HEK293 (cell line): Measurements from ENCODE around the gene CCNA2.

Source experiments
- CTCF ChIA-PET: fragments of 350-600 bp; formaldehyde crosslinking; extraction: SDS; loops from one replicate; lab custom pipeline; 2021; ENCODE audit warnings: antibody characterized with exemption; lab: Yijun Ruan, JAX
- POLR2A ChIA-PET: fragments of 300-600 bp; formaldehyde crosslinking; extraction: SDS; loops from one replicate; lab custom pipeline; 2020; ENCODE audit warnings: antibody characterized with exemption, inconsistent platforms; lab: Yijun Ruan, JAX
- H3K27ac ChIP-seq: fragments of 200-500 bp; sonication (Bioruptor generic); 2 replicates; pipeline ENCODE4 v1.5.1; 2014; ENCODE audit warnings: low read depth, low read length, control low read depth, inconsistent platforms; ENCODE audit errors: extremely low read depth
- H3K36me3 ChIP-seq, 2 experiments: fragments of 200-500 bp in 1 of 2; sonication (Bioruptor generic) in 1 of 2; 1 replicate in 1 of 2; 2 replicates in 1 of 2; pipeline ENCODE4 v1.5.1; 2014 to 2017; ENCODE audit warnings: inconsistent platforms in 2 of 2, low read length in 2 of 2; ENCODE audit not compliant: control insufficient read depth in 2 of 2, insufficient read depth in 1 of 2
- H3K4me1 ChIP-seq: fragments of 200-500 bp; sonication (Bioruptor generic); 2 replicates; pipeline ENCODE4 v1.5.1; 2014; ENCODE audit warnings: mild to moderate bottlenecking, low read length, inconsistent platforms; ENCODE audit not compliant: control insufficient read depth, insufficient read depth
- H3K4me3 ChIP-seq: 2 replicates; pipeline ENCODE4 v1.5.1; 2011; ENCODE audit warnings: low read depth, mild to moderate bottlenecking, control low read depth, low read length, moderate library complexity
- H3K9me3 ChIP-seq: fragments of 200-500 bp; sonication (Bioruptor generic); 2 replicates; pipeline ENCODE4 v1.5.1; 2014; ENCODE audit warnings: low read depth, low read length, inconsistent platforms; ENCODE audit not compliant: control insufficient read depth, insufficient read depth
- AEBP2 ChIP-seq: fragments of 450-650 bp; formaldehyde crosslinking; IDR thresholded peaks from 2 replicates; pipeline ENCODE4 v1.5.1; 2016; ENCODE audit warnings: missing biosample characterization, missing genetic modification characterization, borderline replicate concordance
- GLIS1 ChIP-seq: fragments of 450-650 bp; formaldehyde crosslinking; IDR thresholded peaks from 2 replicates; pipeline ENCODE4 v1.5.1; 2016; ENCODE audit warnings: missing biosample characterization, missing genetic modification characterization
- HIC1 ChIP-seq: fragments of 450-650 bp; formaldehyde crosslinking; IDR thresholded peaks from 2 replicates; pipeline ENCODE4 v1.5.1; 2016; ENCODE audit warnings: missing biosample characterization, missing genetic modification characterization
- HOXC10 ChIP-seq: sonication (generic); formaldehyde crosslinking; IDR thresholded peaks from 2 replicates; pipeline ENCODE4 v1.8.1; 2023; ENCODE audit warnings: mild to moderate bottlenecking, missing genetic modification reagents
- PRDM10 ChIP-seq: fragments of 450-650 bp; formaldehyde crosslinking; IDR thresholded peaks from 2 replicates; pipeline ENCODE4 v1.5.1; 2016; ENCODE audit warnings: missing biosample characterization, missing genetic modification characterization
- PRDM4 ChIP-seq: fragments of 450-650 bp; formaldehyde crosslinking; IDR thresholded peaks from 2 replicates; pipeline ENCODE4 v1.5.1; 2017; ENCODE audit warnings: missing biosample characterization, missing genetic modification characterization
- RBAK ChIP-seq: fragments of 450-650 bp; formaldehyde crosslinking; IDR thresholded peaks from 2 replicates; pipeline ENCODE4 v1.5.1; 2016; ENCODE audit warnings: missing biosample characterization, missing genetic modification characterization
- REPIN1 ChIP-seq: fragments of 450-650 bp; formaldehyde crosslinking; IDR thresholded peaks from 2 replicates; pipeline ENCODE4 v1.5.1; 2017; ENCODE audit warnings: missing biosample characterization, missing genetic modification characterization, low read depth
- SALL2 ChIP-seq: fragments of 450-650 bp; formaldehyde crosslinking; IDR thresholded peaks from 2 replicates; pipeline ENCODE4 v1.5.0; 2017; ENCODE audit warnings: missing biosample characterization, mild to moderate bottlenecking, missing genetic modification characterization, borderline replicate concordance
- ZBTB11 ChIP-seq: fragments of 450-650 bp; formaldehyde crosslinking; conservative IDR thresholded peaks from 2 replicates; pipeline ENCODE4 v1.5.1; 2016; ENCODE audit warnings: low read depth, missing biosample characterization, missing genetic modification characterization
- ZNF133 ChIP-seq: fragments of 450-650 bp; formaldehyde crosslinking; IDR thresholded peaks from 2 replicates; pipeline ENCODE4 v1.5.1; 2016; ENCODE audit warnings: missing biosample characterization, missing genetic modification characterization
- ZNF155 ChIP-seq: fragments of 450-650 bp; formaldehyde crosslinking; IDR thresholded peaks from 2 replicates; pipeline ENCODE4 v1.5.1; 2016; ENCODE audit warnings: missing biosample characterization, missing genetic modification characterization
- ZNF202 ChIP-seq: fragments of 450-650 bp; formaldehyde crosslinking; IDR thresholded peaks from 2 replicates; pipeline ENCODE4 v1.5.1; 2016; ENCODE audit warnings: missing biosample characterization, missing genetic modification characterization, borderline replicate concordance
- ZNF221 ChIP-seq: fragments of 450-650 bp; formaldehyde crosslinking; IDR thresholded peaks from 2 replicates; pipeline ENCODE4 v1.5.1; 2017; ENCODE audit warnings: missing biosample characterization, missing genetic modification characterization, borderline replicate concordance
- ZNF416 ChIP-seq: fragments of 450-650 bp; formaldehyde crosslinking; IDR thresholded peaks from 2 replicates; pipeline ENCODE4 v1.5.1; 2016; ENCODE audit warnings: missing biosample characterization, missing genetic modification characterization
- ZNF529 ChIP-seq: fragments of 450-650 bp; formaldehyde crosslinking; IDR thresholded peaks from 2 replicates; pipeline ENCODE4 v1.5.1; 2017; ENCODE audit warnings: missing genetic modification characterization, missing biosample characterization; ENCODE audit not compliant: insufficient replicate concordance
- ZNF544 ChIP-seq: fragments of 450-650 bp; formaldehyde crosslinking; IDR thresholded peaks from 2 replicates; pipeline ENCODE4 v1.5.0; 2017; ENCODE audit warnings: missing biosample characterization, missing genetic modification characterization
- ZNF549 ChIP-seq: fragments of 450-650 bp; IDR thresholded peaks from 2 replicates; pipeline ENCODE4 v1.5.1; 2018; ENCODE audit warnings: missing biosample characterization, missing genetic modification characterization, mild to moderate bottlenecking, inconsistent platforms, moderate library complexity
- ZNF580 ChIP-seq: fragments of 450-650 bp; formaldehyde crosslinking; IDR thresholded peaks from 2 replicates; pipeline ENCODE4 v1.5.1; 2016; ENCODE audit warnings: missing biosample characterization, missing genetic modification characterization
- ZNF707 ChIP-seq: fragments of 450-650 bp; formaldehyde crosslinking; IDR thresholded peaks from 2 replicates; pipeline ENCODE4 v1.5.1; 2016; ENCODE audit warnings: missing biosample characterization, missing genetic modification characterization
- ZNF785 ChIP-seq: fragments of 450-650 bp; formaldehyde crosslinking; IDR thresholded peaks from 2 replicates; pipeline ENCODE4 v1.5.1; 2016; ENCODE audit warnings: missing biosample characterization, missing genetic modification characterization
- ZXDB ChIP-seq: fragments of 450-650 bp; formaldehyde crosslinking; IDR thresholded peaks from 2 replicates; pipeline ENCODE4 v1.5.1; 2016; ENCODE audit warnings: missing biosample characterization, missing genetic modification characterization

Gene CCNA2

GRCh38 chr4:121842862-121843261 is 19.2 kb upstream of the CCNA2 start:
- TF ChIP-seq ZNF549 (tag by site-specific recombination), result no peak
- TF ChIP-seq SALL2, result no peak
- no peak for TF ChIP-seq ZNF785 (tag by site-specific recombination)
- no peak for TF ChIP-seq PRDM4
- no peak for TF ChIP-seq ZNF580 (tag by site-specific recombination)
- TF ChIP-seq RBAK (tag by site-specific recombination), result no peak
- no peak for TF ChIP-seq PRDM10 (tag by site-specific recombination)
- no peak for TF ChIP-seq HIC1 (tag by site-specific recombination)
- TF ChIP-seq HOXC10 (CRISPR knock-in tag), result no peak
- no peak for TF ChIP-seq ZBTB11
- H3K4me1 ChIP-seq, result no peaks in the 10 kb centered on the region
- H3K9me3 ChIP-seq, result no peaks in the 10 kb centered on the region
- CTCF ChIA-PET, result no interaction called here
- H3K4me3 ChIP-seq, result no peak overlapping the region
- H3K27ac ChIP-seq, result no peak overlapping the region
- peaks cover 23 to 69% of the 10 kb centered on the region in 2 experiments for H3K36me3 ChIP-seq
- POLR2A ChIA-PET, result no interaction called here

GRCh38 chr4:121838136-121838535 is 14.5 kb upstream of the CCNA2 start:
- ChIA-PET POLR2A (no interaction called here), CTCF (no interaction called here)
- Histone ChIP-seq H3K4me1 (no peaks in the 10 kb centered on the region), H3K9me3 (no peaks in the 10 kb centered on the region), H3K27ac (no peak overlapping the region), H3K4me3 (no peak overlapping the region), H3K36me3 (peaks cover 24 to 61% of the 10 kb centered on the region in 2 experiments)
- TF ChIP-seq GLIS1 (no peak), REPIN1 (tag by site-specific recombination) (no peak), ZNF529 (no peak), HOXC10 (CRISPR knock-in tag) (no peak), ZNF707 (no peak), ZNF221 (tag by site-specific recombination) (no peak), ZNF549 (tag by site-specific recombination) (no peak), ZNF133 (tag by site-specific recombination) (no peak), ZNF416 (tag by site-specific recombination) (no peak), SALL2 (no peak), AEBP2 (tag by site-specific recombination) (no peak), ZNF202 (no peak), ZXDB (tag by site-specific recombination) (no peak), ZNF544 (tag by site-specific recombination) (no peak), ZNF155 (tag by site-specific recombination) (no peak)
